ENCODE measurements around the gene DNAJC22. TPM values are rescaled to one million over a fixed set of nuclear protein-coding genes. Genes with fewer than 3 reads are reported as not detected.

The DNAJC22 gene
- polyA plus RNA-seq, 1 donor from 2014 or later = 0.54 TPM

DNA sequence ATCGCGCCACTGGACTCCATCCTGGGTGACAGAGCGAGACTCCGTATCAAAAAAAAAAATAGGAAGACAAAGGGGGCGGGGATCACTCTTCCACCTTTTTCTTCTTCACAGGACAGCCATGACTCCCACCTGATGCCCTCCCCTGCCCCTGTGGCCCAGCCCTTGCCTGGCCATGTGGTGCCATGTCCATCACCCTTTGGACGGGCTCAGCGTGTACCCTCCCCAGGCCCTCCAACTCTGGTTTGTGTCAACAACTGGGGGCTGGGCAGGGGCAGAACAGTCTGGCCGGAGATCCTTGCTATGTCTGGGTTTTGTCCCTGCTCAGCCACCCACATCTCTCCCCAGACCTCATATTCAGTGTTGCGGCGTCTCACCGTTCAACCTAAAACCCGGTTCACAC lies 17.9 kb upstream of the DNAJC22 start:
- no peak overlapping the region for H3K27ac ChIP-seq (ENCODE audit: low read length)
- no peaks in the 10 kb centered on the region for H3K9me3 ChIP-seq (ENCODE audit: low read length)

GRCh38 chr12:49330032-49330619 lies 16.6 kb upstream of the DNAJC22 start:
- H3K27ac ChIP-seq (ENCODE audit: low read length) = no peak overlapping the region
- no peak for TF ChIP-seq MXI1 (conservative IDR thresholded peaks at IDR 0.05; ENCODE audit: poor library complexity, severe bottlenecking)
- TF ChIP-seq, protein P1, sequence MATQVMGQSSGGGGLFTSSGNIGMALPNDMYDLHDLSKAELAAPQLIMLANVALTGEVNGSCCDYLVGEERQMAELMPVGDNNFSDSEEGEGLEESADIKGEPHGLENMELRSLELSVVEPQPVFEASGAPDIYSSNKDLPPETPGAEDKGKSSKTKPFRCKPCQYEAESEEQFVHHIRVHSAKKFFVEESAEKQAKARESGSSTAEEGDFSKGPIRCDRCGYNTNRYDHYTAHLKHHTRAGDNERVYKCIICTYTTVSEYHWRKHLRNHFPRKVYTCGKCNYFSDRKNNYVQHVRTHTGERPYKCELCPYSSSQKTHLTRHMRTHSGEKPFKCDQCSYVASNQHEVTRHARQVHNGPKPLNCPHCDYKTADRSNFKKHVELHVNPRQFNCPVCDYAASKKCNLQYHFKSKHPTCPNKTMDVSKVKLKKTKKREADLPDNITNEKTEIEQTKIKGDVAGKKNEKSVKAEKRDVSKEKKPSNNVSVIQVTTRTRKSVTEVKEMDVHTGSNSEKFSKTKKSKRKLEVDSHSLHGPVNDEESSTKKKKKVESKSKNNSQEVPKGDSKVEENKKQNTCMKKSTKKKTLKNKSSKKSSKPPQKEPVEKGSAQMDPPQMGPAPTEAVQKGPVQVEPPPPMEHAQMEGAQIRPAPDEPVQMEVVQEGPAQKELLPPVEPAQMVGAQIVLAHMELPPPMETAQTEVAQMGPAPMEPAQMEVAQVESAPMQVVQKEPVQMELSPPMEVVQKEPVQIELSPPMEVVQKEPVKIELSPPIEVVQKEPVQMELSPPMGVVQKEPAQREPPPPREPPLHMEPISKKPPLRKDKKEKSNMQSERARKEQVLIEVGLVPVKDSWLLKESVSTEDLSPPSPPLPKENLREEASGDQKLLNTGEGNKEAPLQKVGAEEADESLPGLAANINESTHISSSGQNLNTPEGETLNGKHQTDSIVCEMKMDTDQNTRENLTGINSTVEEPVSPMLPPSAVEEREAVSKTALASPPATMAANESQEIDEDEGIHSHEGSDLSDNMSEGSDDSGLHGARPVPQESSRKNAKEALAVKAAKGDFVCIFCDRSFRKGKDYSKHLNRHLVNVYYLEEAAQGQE (IDR thresholded peaks at IDR 0.05; ENCODE audit: borderline replicate concordance) = no peak
- TF ChIP-seq EP300 (conservative IDR thresholded peaks at IDR 0.05; ENCODE audit: poor library complexity, severe bottlenecking) = no peak
- TF ChIP-seq EZH2 (IDR thresholded peaks at IDR 0.05; ENCODE audit: borderline replicate concordance, insufficient read depth, low read length, poor library complexity, severe bottlenecking) = no peak
- no peak for TF ChIP-seq POLR2AphosphoS5 (IDR thresholded peaks at IDR 0.05)
- no peak for TF ChIP-seq SMC3 (conservative IDR thresholded peaks at IDR 0.05; ENCODE audit: poor library complexity)
- TF ChIP-seq, protein P2, sequence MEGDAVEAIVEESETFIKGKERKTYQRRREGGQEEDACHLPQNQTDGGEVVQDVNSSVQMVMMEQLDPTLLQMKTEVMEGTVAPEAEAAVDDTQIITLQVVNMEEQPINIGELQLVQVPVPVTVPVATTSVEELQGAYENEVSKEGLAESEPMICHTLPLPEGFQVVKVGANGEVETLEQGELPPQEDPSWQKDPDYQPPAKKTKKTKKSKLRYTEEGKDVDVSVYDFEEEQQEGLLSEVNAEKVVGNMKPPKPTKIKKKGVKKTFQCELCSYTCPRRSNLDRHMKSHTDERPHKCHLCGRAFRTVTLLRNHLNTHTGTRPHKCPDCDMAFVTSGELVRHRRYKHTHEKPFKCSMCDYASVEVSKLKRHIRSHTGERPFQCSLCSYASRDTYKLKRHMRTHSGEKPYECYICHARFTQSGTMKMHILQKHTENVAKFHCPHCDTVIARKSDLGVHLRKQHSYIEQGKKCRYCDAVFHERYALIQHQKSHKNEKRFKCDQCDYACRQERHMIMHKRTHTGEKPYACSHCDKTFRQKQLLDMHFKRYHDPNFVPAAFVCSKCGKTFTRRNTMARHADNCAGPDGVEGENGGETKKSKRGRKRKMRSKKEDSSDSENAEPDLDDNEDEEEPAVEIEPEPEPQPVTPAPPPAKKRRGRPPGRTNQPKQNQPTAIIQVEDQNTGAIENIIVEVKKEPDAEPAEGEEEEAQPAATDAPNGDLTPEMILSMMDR (IDR thresholded peaks at IDR 0.05; ENCODE audit: poor library complexity, severe bottlenecking) = no peak
- no peak for TF ChIP-seq TAF1 (IDR thresholded peaks at IDR 0.05; ENCODE audit: low read depth)
- no peak for TF ChIP-seq RAD21 (conservative IDR thresholded peaks at IDR 0.05)
- H3K4me3 ChIP-seq (ENCODE audit: low read length) = no peak overlapping the region
- no peaks in the 10 kb centered on the region for H3K9me3 ChIP-seq (ENCODE audit: low read length)
- no peaks in the 10 kb centered on the region for H3K36me3 ChIP-seq (ENCODE audit: insufficient read depth, low read length)
- H3K79me2 ChIP-seq (replicated peaks; ENCODE audit: insufficient read depth, low read length) = no peaks in the 10 kb centered on the region
- peaks cover 30% of the 10 kb centered on the region for H3K27me3 ChIP-seq (ENCODE audit: insufficient read depth, low read depth, low read length)
- no peaks in the 10 kb centered on the region for H3K9me2 ChIP-seq (ENCODE audit: insufficient read depth, low read length)
- H3K9ac ChIP-seq (ENCODE audit: low read length) = no peak overlapping the region
- H3F3A ChIP-seq (ENCODE audit: insufficient read depth, low read length, poor library complexity, severe bottlenecking) = no peaks in the 10 kb centered on the region
- no peak overlapping the region for H2AFZ ChIP-seq (ENCODE audit: low read depth, low read length)
- no peaks in the 10 kb centered on the region for H4K20me1 ChIP-seq (ENCODE audit: insufficient read depth)
- H3K4me2 ChIP-seq (ENCODE audit: low read length) = no peak overlapping the region

More for the DNA sequence above, 17.9 kb upstream of the DNAJC22 start:
- H3F3A ChIP-seq (ENCODE audit: insufficient read depth, low read length, poor library complexity, severe bottlenecking) = no peaks in the 10 kb centered on the region
- H3K79me2 ChIP-seq (replicated peaks; ENCODE audit: insufficient read depth, low read length) = no peaks in the 10 kb centered on the region
- no peak overlapping the region for H3K9ac ChIP-seq (ENCODE audit: low read length)
- no peak overlapping the region for H3K4me3 ChIP-seq (ENCODE audit: low read length)
- no peaks in the 10 kb centered on the region for H3K9me2 ChIP-seq (ENCODE audit: insufficient read depth, low read length)
- H3K27me3 ChIP-seq (ENCODE audit: insufficient read depth, low read depth, low read length) = peaks cover 18% of the 10 kb centered on the region
- H2AFZ ChIP-seq (ENCODE audit: low read depth, low read length) = no peak overlapping the region
- TF ChIP-seq, protein P1 (IDR thresholded peaks at IDR 0.05; ENCODE audit: borderline replicate concordance) = no peak
- no peaks in the 10 kb centered on the region for H4K20me1 ChIP-seq (ENCODE audit: insufficient read depth)
- H3K36me3 ChIP-seq (ENCODE audit: insufficient read depth, low read length) = no peaks in the 10 kb centered on the region
- H3K4me2 ChIP-seq (ENCODE audit: low read length) = no peak overlapping the region
